ENCODE data around the gene OLFML1.

DNA sequence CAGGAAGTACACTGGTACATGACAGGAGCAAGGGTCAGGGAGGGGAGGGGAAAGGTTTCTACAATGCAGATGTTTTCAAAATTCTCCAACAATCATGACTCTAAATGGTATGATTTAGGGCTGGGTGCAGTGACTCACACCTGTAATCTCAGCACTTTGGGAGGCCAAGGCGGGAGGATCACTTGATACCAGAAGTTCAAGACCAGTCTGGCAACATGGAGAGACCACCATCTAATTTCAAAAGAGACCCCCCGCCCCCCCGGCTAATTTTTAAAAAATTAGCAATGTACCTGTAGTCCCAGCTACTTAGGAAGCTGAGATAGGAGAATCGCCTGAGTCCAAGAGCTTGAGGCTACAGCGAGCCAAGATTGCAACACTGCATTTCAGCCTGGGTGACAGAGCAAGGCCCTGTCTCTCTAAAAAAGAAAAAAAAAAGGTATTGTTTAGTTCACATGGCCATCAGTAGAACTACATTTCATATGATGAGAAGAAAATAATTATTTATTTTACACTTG is 15.9 kb upstream of the OLFML1 start:
- TF ChIP-seq CTCF (IDR thresholded peaks at IDR 0.05) (no peak), EP300 (IDR thresholded peaks at IDR 0.05) (no peak)

Measured in suprapubic skin (tissue), 3 donors.